ENCODE data around the gene ATG16L2. TPM values are rescaled to one million over a fixed set of nuclear protein-coding genes. Genes with fewer than 3 reads are reported as not detected.

Gene ATG16L2
- total RNA-seq, 2 donors from 2014 or later, result 43.5 to 51.3 TPM

GRCh38 chr11:72823105-72823804 is 9.0 kb downstream of the ATG16L2 start:
- Histone ChIP-seq H3K27ac (no peak overlapping the region), H3K4me1 (peaks cover 8% of the 10 kb centered on the region), H3K27me3 (no peaks in the 10 kb centered on the region), H3K9me3 (no peaks in the 10 kb centered on the region), H3K9ac (ENCODE audit: low read depth in 2 of 2, low read length in 2 of 2) (no peak overlapping the region), H3K4me3 (no peak overlapping the region), H3K36me3 (no peaks in the 10 kb centered on the region)
- intact Hi-C loops (cut with DNase I), result no loop called here
- no peak for DNase-seq
- no peak for TF ChIP-seq CTCF (IDR thresholded peaks at IDR 0.05)

- intact Hi-C loops (cut with DNase I), result no loop called here
- Histone ChIP-seq H3K27ac (no peak overlapping the region), H3K27me3 (no peaks in the 10 kb centered on the region), H3K4me3 (no peak overlapping the region), H3K36me3 (no peaks in the 10 kb centered on the region), H3K9ac (ENCODE audit: low read depth in 2 of 2, low read length in 2 of 2) (no peak overlapping the region), H3K4me1 (peaks cover 8% of the 10 kb centered on the region), H3K9me3 (no peaks in the 10 kb centered on the region)
- no peak for TF ChIP-seq CTCF (IDR thresholded peaks at IDR 0.05)
- no peak for DNase-seq
These were observed 9.8 kb downstream of the ATG16L2 start for GRCh38 chr11:72824020-72824419.

- Histone ChIP-seq H3K27ac (no peak overlapping the region), H3K36me3 (no peaks in the 10 kb centered on the region), H3K4me1 (peaks cover 8% of the 10 kb centered on the region), H3K9ac (ENCODE audit: low read depth in 2 of 2, low read length in 2 of 2) (no peak overlapping the region), H3K9me3 (no peaks in the 10 kb centered on the region), H3K4me3 (no peak overlapping the region), H3K27me3 (no peaks in the 10 kb centered on the region)
- DNase-seq, result no peak
- TF ChIP-seq CTCF (IDR thresholded peaks at IDR 0.05), result no peak
- intact Hi-C loops (cut with DNase I), result no loop called here
These were observed 10.7 kb downstream of the ATG16L2 start for GRCh38 chr11:72824811-72825505.

- DNase-seq, result no peak
- intact Hi-C loops (cut with DNase I), result no loop called here
- Histone ChIP-seq H3K36me3 (no peaks in the 10 kb centered on the region), H3K9me3 (no peaks in the 10 kb centered on the region), H3K4me3 (no peak overlapping the region), H3K4me1 (peaks cover 8% of the 10 kb centered on the region), H3K27me3 (no peaks in the 10 kb centered on the region), H3K9ac (ENCODE audit: low read depth in 2 of 2, low read length in 2 of 2) (no peak overlapping the region), H3K27ac (no peak overlapping the region)
- TF ChIP-seq CTCF (IDR thresholded peaks at IDR 0.05), result no peak
These were observed 11.4 kb downstream of the ATG16L2 start for GRCh38 chr11:72825661-72826060.

GRCh38 chr11:72826191-72826941 is 12.2 kb downstream of the ATG16L2 start:
- intact Hi-C loops (cut with DNase I), result no loop called here
- H3K27ac ChIP-seq, result no peak overlapping the region
- H3K4me3 ChIP-seq, result no peak overlapping the region
- peaks cover 5% of the 10 kb centered on the region for H3K4me1 ChIP-seq
- H3K27me3 ChIP-seq, result no peaks in the 10 kb centered on the region
- TF ChIP-seq CTCF (IDR thresholded peaks at IDR 0.05), result no peak
- H3K36me3 ChIP-seq, result no peaks in the 10 kb centered on the region
- H3K9ac ChIP-seq (ENCODE audit: low read depth in 2 of 2, low read length in 2 of 2), result no peak overlapping the region
- no peak for DNase-seq
- H3K9me3 ChIP-seq, result no peaks in the 10 kb centered on the region

Measured in colonic mucosa (tissue), 4 donors.